Activated T-cell treated with anti-CD3 and anti-CD28 coated beads, Interleukin-2, amount 50 U/mL, for 4 hours (primary cell): ENCODE measurements around the gene TRUB1. TPM values are rescaled to one million over a fixed set of nuclear protein-coding genes. Genes with fewer than 3 reads are reported as not detected.
"Not testable (repeated sequence)": the region's sequence is repeated elsewhere in the genome, so short reads cannot be mapped to it uniquely, and the experiment has no call there.

Source experiments
- ATAC-seq, 2 donors: fragments of 200-7000 bp; cut with Tn5 transposase; one replicate each; pipeline ENCODE4 v1.10.0; 2021
- DNase-seq: peaks from one replicate; pipeline ENCODE4 v3.0.0-alpha.2; 2020
- H3K27me3 Mint-ChIP-seq: one replicate; pipeline ENCODE4 v1.8.0; 2021; ENCODE audit warnings: low read depth, mixed read lengths
- H3K36me3 Mint-ChIP-seq: one replicate; pipeline ENCODE4 v1.8.0; 2022; ENCODE audit warnings: mixed read lengths; ENCODE audit not compliant: insufficient read depth
- H3K4me1 Mint-ChIP-seq: one replicate; pipeline ENCODE4 v1.8.0; 2021; ENCODE audit warnings: low read depth, mixed read lengths
- H3K4me3 Mint-ChIP-seq: one replicate; pipeline ENCODE4 v1.8.0; 2021; ENCODE audit warnings: mild to moderate bottlenecking, moderate library complexity, mixed read lengths
- H3K9me3 Mint-ChIP-seq: one replicate; pipeline ENCODE4 v1.8.0; 2021; ENCODE audit warnings: mixed read lengths
- total RNA-seq, 3 donors: library from RNA; stranded (reverse); gene quantifications; one replicate each; pipeline ENCODE4 v1.2.1, GENCODE V29; 2021

TRUB1 gene
- 10 to 100 TPM; 20.3 to 26.9 (median 26.7) TPM for total RNA-seq

- no peaks in the 10 kb centered on the region for H3K9me3 Mint-ChIP-seq
- H3K27me3 Mint-ChIP-seq: no peaks in the 10 kb centered on the region
- ATAC-seq (peak; percentile 100), DNase-seq (peak; percentile 85)
- peaks cover 32% of the 10 kb centered on the region for H3K4me1 Mint-ChIP-seq
- peak within 1 kb of the TSS; percentile 97 for H3K4me3 Mint-ChIP-seq
- peaks cover 13% of the 10 kb centered on the region for H3K36me3 Mint-ChIP-seq
Observed at GRCh38 chr10:114937962-114938855, at the start of gene TRUB1. Gene TRUB1, plus strand, starts transcription at chr10:114938195. Its CDS starts 59 bp downstream, at chr10:114938254.

- no peaks in the 10 kb centered on the region for H3K4me1 Mint-ChIP-seq
- ATAC-seq (no peak), DNase-seq (no peak)
- no peak overlapping the region for H3K4me3 Mint-ChIP-seq
- H3K27me3 Mint-ChIP-seq: peaks cover 9% of the 10 kb centered on the region
- H3K9me3 Mint-ChIP-seq: no peaks in the 10 kb centered on the region
- H3K36me3 Mint-ChIP-seq: no peaks in the 10 kb centered on the region
Observed at GRCh38 chr10:114893251-114893650, 44.7 kb upstream of the TRUB1 start.

GRCh38 chr10:114894911-114895310, 43.1 kb upstream of the TRUB1 start:
- ATAC-seq: no peak
- Mint-ChIP-seq H3K36me3 (no peaks in the 10 kb centered on the region), H3K4me3 (no peak overlapping the region), H3K27me3 (peaks cover 2% of the 10 kb centered on the region), H3K9me3 (no peaks in the 10 kb centered on the region), H3K4me1 (no peaks in the 10 kb centered on the region)
- DNase-seq: no peak

GRCh38 chr10:114897011-114897410, 41.0 kb upstream of the TRUB1 start:
- DNase-seq, H3K9me3 Mint-ChIP-seq, H3K27me3 Mint-ChIP-seq, ATAC-seq, H3K4me3 Mint-ChIP-seq, H3K4me1 Mint-ChIP-seq, H3K36me3 Mint-ChIP-seq: not testable (repeated sequence)

GRCh38 chr10:114897593-114897992, 40.4 kb upstream of the TRUB1 start:
- Mint-ChIP-seq H3K9me3 (no peaks in the 10 kb centered on the region), H3K4me1 (no peaks in the 10 kb centered on the region), H3K36me3 (no peaks in the 10 kb centered on the region), H3K4me3 (no peak overlapping the region), H3K27me3 (peaks cover 4% of the 10 kb centered on the region)
- ATAC-seq (no peak), DNase-seq (no peak)

- Mint-ChIP-seq H3K4me1 (no peaks in the 10 kb centered on the region), H3K9me3 (no peaks in the 10 kb centered on the region)
Observed at GRCh38 chr10:114899982-114900381, 38.0 kb upstream of the TRUB1 start.

GRCh38 chr10:114900658-114901057, 37.3 kb upstream of the TRUB1 start:
- Mint-ChIP-seq H3K36me3 (no peaks in the 10 kb centered on the region), H3K27me3 (peaks cover 8% of the 10 kb centered on the region), H3K4me3 (no peak overlapping the region), H3K9me3 (no peaks in the 10 kb centered on the region), H3K4me1 (no peaks in the 10 kb centered on the region)
- ATAC-seq (no peak), DNase-seq (no peak)

More at GRCh38 chr10:114899982-114900381, 38.0 kb upstream of the TRUB1 start:
- no peak for ATAC-seq
- no peak overlapping the region for H3K4me3 Mint-ChIP-seq
- H3K36me3 Mint-ChIP-seq: no peaks in the 10 kb centered on the region
- peaks cover 8% of the 10 kb centered on the region for H3K27me3 Mint-ChIP-seq
- no peak for DNase-seq

GRCh38 chr10:114902151-114902550, 35.8 kb upstream of the TRUB1 start:
- no peak for DNase-seq
- no peaks in the 10 kb centered on the region for H3K36me3 Mint-ChIP-seq
- H3K9me3 Mint-ChIP-seq: no peaks in the 10 kb centered on the region
- ATAC-seq: no peak
- no peaks in the 10 kb centered on the region for H3K4me1 Mint-ChIP-seq
- no peak overlapping the region for H3K4me3 Mint-ChIP-seq
- H3K27me3 Mint-ChIP-seq: peaks cover 9% of the 10 kb centered on the region

GRCh38 chr10:114905450-114905849, 32.5 kb upstream of the TRUB1 start:
- DNase-seq (no peak), ATAC-seq (no peak)
- no peak overlapping the region for H3K4me3 Mint-ChIP-seq
- peaks cover 9% of the 10 kb centered on the region for H3K27me3 Mint-ChIP-seq
- H3K9me3 Mint-ChIP-seq: no peaks in the 10 kb centered on the region
- no peaks in the 10 kb centered on the region for H3K36me3 Mint-ChIP-seq
- no peaks in the 10 kb centered on the region for H3K4me1 Mint-ChIP-seq

GRCh38 chr10:114906981-114907380, 31.0 kb upstream of the TRUB1 start:
- ATAC-seq (no peak), DNase-seq (no peak)
- H3K9me3 Mint-ChIP-seq: no peaks in the 10 kb centered on the region

GRCh38 chr10:114908896-114909295, 29.1 kb upstream of the TRUB1 start:
- H3K9me3 Mint-ChIP-seq: no peaks in the 10 kb centered on the region
- H3K4me1 Mint-ChIP-seq: no peaks in the 10 kb centered on the region
- H3K36me3 Mint-ChIP-seq: no peaks in the 10 kb centered on the region
- H3K4me3 Mint-ChIP-seq: no peak overlapping the region
- H3K27me3 Mint-ChIP-seq: peaks cover 7% of the 10 kb centered on the region
- DNase-seq (no peak), ATAC-seq (no peak)

More at GRCh38 chr10:114906981-114907380, 31.0 kb upstream of the TRUB1 start:
- H3K4me1 Mint-ChIP-seq: no peaks in the 10 kb centered on the region
- H3K27me3 Mint-ChIP-seq: peaks cover 7% of the 10 kb centered on the region
- no peaks in the 10 kb centered on the region for H3K36me3 Mint-ChIP-seq
- no peak overlapping the region for H3K4me3 Mint-ChIP-seq

- DNase-seq (no peak), ATAC-seq (peak in 1 of 2 donors; percentile 14)
- no peak overlapping the region for H3K4me3 Mint-ChIP-seq
- H3K27me3 Mint-ChIP-seq: peaks cover 2% of the 10 kb centered on the region
- H3K9me3 Mint-ChIP-seq: no peaks in the 10 kb centered on the region
- H3K36me3 Mint-ChIP-seq: no peaks in the 10 kb centered on the region
- H3K4me1 Mint-ChIP-seq: no peaks in the 10 kb centered on the region
Observed at GRCh38 chr10:114911052-114911711, 26.8 kb upstream of the TRUB1 start.

GRCh38 chr10:114911801-114912469, 26.1 kb upstream of the TRUB1 start:
- Mint-ChIP-seq H3K4me3 (no peak overlapping the region), H3K4me1 (no peaks in the 10 kb centered on the region), H3K36me3 (no peaks in the 10 kb centered on the region), H3K27me3 (no peaks in the 10 kb centered on the region), H3K9me3 (no peaks in the 10 kb centered on the region)
- DNase-seq: no peak
- no peak for ATAC-seq

- no peak for ATAC-seq
- H3K36me3 Mint-ChIP-seq: no peaks in the 10 kb centered on the region
- H3K4me1 Mint-ChIP-seq: no peaks in the 10 kb centered on the region
- no peaks in the 10 kb centered on the region for H3K27me3 Mint-ChIP-seq
- no peak overlapping the region for H3K4me3 Mint-ChIP-seq
- DNase-seq: no peak
- H3K9me3 Mint-ChIP-seq: no peaks in the 10 kb centered on the region
Observed at GRCh38 chr10:114912470-114912859, 25.5 kb upstream of the TRUB1 start.
